ENCODE results near the gene CLEC18B.
A peak's percentile ranks its signal among the peaks of the same experiment; 100 is the strongest.

Gene CLEC18B

DNA sequence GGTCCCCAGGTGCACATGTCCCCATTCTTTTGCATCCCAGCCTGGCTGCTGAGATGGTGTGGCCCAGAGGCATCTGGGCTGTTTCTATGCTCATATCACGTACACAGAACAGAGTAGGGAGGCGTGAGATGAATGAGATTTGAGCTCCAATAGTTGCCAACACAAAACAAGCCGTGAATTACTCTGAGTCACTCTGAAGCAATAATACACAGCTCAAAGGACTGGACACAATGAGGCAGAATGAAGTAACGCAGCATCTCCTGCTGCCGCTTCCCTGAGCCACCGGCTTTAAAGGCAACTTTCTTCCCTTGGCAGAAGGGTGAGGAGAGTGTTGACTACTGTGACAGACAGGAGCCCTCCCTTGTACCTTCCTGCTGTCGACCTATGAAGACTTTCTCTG lies 33.9 kb upstream of the CLEC18B start:
- DNase-seq (ENCODE audit: low spot score), result peak; percentile 69
- no peak for TF ChIP-seq CTCF (conservative IDR thresholded peaks at IDR 0.05; ENCODE audit: low read depth)
- POLR2A ChIA-PET (ENCODE audit: low non-redundant PET), result no interaction called here
- peak overlapping the region; percentile 90 for H3K27ac ChIP-seq
- CTCF ChIA-PET, result interaction anchor here (0.6 kb wide), 1 partner anchor 131 kb away, joined by 6 read pairs; no protein-coding TSS in a partner anchor

DNA sequence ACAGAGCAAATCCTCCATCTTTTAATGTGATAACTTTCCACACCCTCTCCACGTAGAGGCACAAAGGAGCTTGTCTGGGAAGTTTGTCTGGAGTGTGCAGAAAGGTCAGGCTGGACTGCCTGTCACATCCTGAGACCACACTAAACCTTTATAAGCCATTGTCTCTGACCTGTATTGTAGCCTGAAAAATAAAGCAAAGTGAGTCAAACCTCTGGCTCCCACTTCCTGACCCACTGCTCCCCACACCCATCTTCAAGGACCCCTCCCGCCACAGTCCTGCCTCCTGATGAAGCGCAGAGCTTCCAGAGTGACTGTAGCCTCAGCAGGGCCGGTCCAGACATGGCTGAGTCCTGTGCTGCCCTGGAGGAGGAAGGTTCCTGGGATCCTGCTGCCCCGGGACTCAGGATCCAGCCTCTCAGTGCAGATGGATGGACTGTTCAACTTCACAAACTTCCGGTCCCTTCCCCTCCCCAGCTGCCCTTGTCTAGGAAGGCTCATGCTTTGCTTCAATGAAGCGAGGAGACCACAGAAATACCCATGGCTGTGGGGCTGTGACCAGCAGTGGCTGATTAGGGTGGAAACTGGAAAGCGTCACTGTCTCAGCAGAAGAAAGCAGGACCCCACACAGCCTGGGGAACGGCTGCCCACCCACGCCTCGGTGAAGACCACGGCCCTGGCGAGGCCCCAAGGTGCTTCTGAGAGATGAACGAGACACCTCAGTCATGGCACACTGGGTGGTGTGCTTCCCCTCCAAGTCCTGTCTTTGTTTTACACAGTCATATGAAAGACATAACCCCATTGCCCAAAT lies 30.9 kb upstream of the CLEC18B start:
- no peak for TF ChIP-seq CTCF (conservative IDR thresholded peaks at IDR 0.05; ENCODE audit: low read depth)
- DNase-seq (ENCODE audit: low spot score), result no peak
- ChIA-PET POLR2A (ENCODE audit: low non-redundant PET) (no interaction called here), CTCF (no interaction called here)
- peak overlapping the region; percentile 95 for H3K27ac ChIP-seq

DNA sequence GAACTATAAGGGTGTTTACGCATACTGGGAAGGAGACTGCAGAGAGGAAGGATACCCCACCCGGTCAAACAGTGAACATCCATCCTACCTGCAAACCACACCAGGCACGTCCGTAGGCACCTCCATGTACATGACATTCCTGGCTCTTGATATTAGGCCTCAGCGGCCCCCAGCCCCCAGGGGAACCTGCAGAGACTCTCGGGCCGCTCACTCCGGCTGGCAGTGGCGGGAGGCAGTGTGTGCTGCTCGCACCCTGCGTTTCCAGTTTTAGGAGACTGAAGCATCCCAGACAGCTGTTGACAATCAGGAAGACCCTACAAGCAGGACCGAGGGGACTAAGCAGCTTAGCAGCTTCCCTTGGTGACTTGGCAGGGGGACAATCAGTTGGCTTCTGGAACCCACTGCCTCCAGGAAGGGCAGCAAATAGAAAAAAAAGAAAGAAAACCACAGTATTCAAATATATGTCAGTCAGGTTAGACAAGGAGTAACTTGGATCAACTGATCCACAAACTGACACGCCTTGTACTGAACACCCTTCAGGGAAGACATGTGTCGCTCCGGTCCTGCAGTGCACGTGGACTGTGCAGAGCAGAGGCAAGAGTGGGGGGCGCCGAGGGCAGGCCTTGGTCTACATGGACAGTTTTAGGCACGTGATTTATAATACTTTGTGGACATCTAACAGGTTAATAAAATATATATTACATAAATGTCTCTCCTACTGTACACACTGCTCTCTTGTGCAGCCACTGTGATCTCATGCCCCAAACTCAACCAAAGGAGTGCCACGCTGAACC lies 29.9 kb upstream of the CLEC18B start:
- TF ChIP-seq CTCF (conservative IDR thresholded peaks at IDR 0.05; ENCODE audit: low read depth), result no peak
- ChIA-PET CTCF (no interaction called here), POLR2A (ENCODE audit: low non-redundant PET) (no interaction called here)
- DNase-seq (ENCODE audit: low spot score), result no peak
- peak overlapping the region; percentile 95 for H3K27ac ChIP-seq

GRCh38 chr16:74450236-74450635 lies 29.0 kb upstream of the CLEC18B start:
- CTCF ChIA-PET, result no interaction called here
- POLR2A ChIA-PET (ENCODE audit: low non-redundant PET), result no interaction called here

DNA sequence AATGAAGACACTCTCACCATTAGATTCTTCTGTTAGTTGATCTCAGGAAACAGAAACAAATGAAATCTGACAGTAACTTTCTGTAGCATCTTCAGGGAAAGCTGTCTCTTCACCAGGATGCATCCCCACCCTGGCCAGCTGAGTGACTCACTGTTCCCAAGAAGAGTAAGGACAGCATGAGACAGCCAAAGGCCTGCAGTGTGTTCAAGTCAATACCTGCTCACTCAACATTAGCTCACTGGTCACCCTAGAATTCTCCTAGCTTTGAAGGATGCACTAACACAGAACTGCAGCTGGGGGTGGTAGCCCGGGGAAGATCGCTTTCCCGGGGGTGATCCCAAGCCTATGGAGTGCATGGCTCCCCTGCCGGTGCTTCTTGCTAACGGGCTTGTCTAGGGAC lies 28.2 kb upstream of the CLEC18B start:
- 0 out of 2 replicates have a peak, but pooled peaks have one; percentile 14 for TF ChIP-seq CTCF (conservative IDR thresholded peaks at IDR 0.05; ENCODE audit: low read depth)
- ChIA-PET POLR2A (ENCODE audit: low non-redundant PET) (no interaction called here), CTCF (interaction anchor here (0.5 to 0.6 kb wide), 2 partner anchors 20 to 413 kb away, joined by 3 to 5 read pairs; no protein-coding TSS in a partner anchor)
- peak overlapping the region; percentile 95 for H3K27ac ChIP-seq
- DNase-seq (ENCODE audit: low spot score), result peak; percentile 71

More at GRCh38 chr16:74450236-74450635, 29.0 kb upstream of the CLEC18B start:
- no peak for DNase-seq (ENCODE audit: low spot score)
- H3K27ac ChIP-seq, result peak overlapping the region; percentile 95
- no peak for TF ChIP-seq CTCF (conservative IDR thresholded peaks at IDR 0.05; ENCODE audit: low read depth)

DNA sequence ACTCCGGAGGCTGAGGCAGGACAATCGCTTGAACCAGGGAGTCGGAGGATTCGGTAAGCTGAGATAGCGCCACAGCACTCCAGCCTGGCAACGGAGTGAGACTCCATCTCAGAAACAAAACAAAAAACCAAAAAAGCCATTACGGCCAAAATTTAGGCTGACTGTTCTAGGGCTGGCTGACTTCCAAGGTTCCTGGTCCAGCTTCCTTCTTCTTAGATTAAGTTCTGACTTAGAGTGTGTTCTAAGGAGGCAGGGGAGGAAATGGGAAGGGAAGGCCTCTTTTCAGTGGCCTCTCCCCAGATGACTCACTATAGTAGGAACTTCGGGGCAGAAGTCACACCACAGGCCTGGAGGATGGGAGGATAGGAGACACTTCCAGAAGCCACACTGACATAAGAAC lies 27.7 kb upstream of the CLEC18B start:
- CTCF ChIA-PET, result interaction anchor here (0.5 kb wide), 1 partner anchor 412 kb away, joined by 3 read pairs; no protein-coding TSS in a partner anchor
- POLR2A ChIA-PET (ENCODE audit: low non-redundant PET), result no interaction called here
- H3K27ac ChIP-seq, result peak overlapping the region; percentile 95
- peak; percentile 86 for DNase-seq (ENCODE audit: low spot score)
- TF ChIP-seq CTCF (conservative IDR thresholded peaks at IDR 0.05; ENCODE audit: low read depth), result no peak
